ENCODE results near the gene ALDH1A3. TPM values are rescaled to one million over a fixed set of nuclear protein-coding genes. Genes with fewer than 3 reads are reported as not detected.
"Not testable (repeated sequence)": the region's sequence is repeated elsewhere in the genome, so short reads cannot be mapped to it uniquely, and the experiment has no call there.

The ALDH1A3 gene
- total RNA-seq, 1 donor from 2014 or later: not detected

GRCh38 chr15:100849021-100849854, 30.4 kb upstream of the ALDH1A3 start:
- Mint-ChIP-seq H3K4me3 (ENCODE audit: low read depth) (peak overlapping the region; percentile 75), H3K4me1 (ENCODE audit: low read depth) (peaks cover 10% of the 10 kb centered on the region), H3K27me3 (ENCODE audit: low read depth) (peaks cover 28% of the 10 kb centered on the region), H3K36me3 (ENCODE audit: low read depth) (no peaks in the 10 kb centered on the region), H3K27ac (peak overlapping the region; percentile 62), H3K9me3 (no peaks in the 10 kb centered on the region)
- intact Hi-C loops (cut with micrococcal nuclease): no loop called here
- peak; percentile 47 for DNase-seq (ENCODE audit: low spot score)

GRCh38 chr15:100849855-100850218, 29.8 kb upstream of the ALDH1A3 start:
- Mint-ChIP-seq H3K4me3 (ENCODE audit: low read depth) (peak overlapping the region; percentile 75), H3K9me3 (no peaks in the 10 kb centered on the region), H3K4me1 (ENCODE audit: low read depth) (peaks cover 10% of the 10 kb centered on the region), H3K27me3 (ENCODE audit: low read depth) (peaks cover 26% of the 10 kb centered on the region), H3K27ac (no peak overlapping the region), H3K36me3 (ENCODE audit: low read depth) (no peaks in the 10 kb centered on the region)
- no peak for DNase-seq (ENCODE audit: low spot score)
- intact Hi-C loops (cut with micrococcal nuclease): no loop called here

GRCh38 chr15:100851428-100852015, 28.1 kb upstream of the ALDH1A3 start:
- H3K27ac Mint-ChIP-seq; intact Hi-C loops (cut with micrococcal nuclease); H3K9me3 Mint-ChIP-seq; H3K36me3 Mint-ChIP-seq (ENCODE audit: low read depth); H3K4me1 Mint-ChIP-seq (ENCODE audit: low read depth); DNase-seq (ENCODE audit: low spot score); H3K4me3 Mint-ChIP-seq (ENCODE audit: low read depth): not testable (repeated sequence)
- H3K27me3 Mint-ChIP-seq (ENCODE audit: low read depth): peaks cover 24% of the 10 kb centered on the region

GRCh38 chr15:100852630-100853029, 27.0 kb upstream of the ALDH1A3 start:
- Mint-ChIP-seq H3K4me3 (ENCODE audit: low read depth) (no peak overlapping the region), H3K27me3 (ENCODE audit: low read depth) (peaks cover 16% of the 10 kb centered on the region), H3K9me3 (no peaks in the 10 kb centered on the region), H3K4me1 (ENCODE audit: low read depth) (peaks cover 10% of the 10 kb centered on the region), H3K27ac (no peak overlapping the region), H3K36me3 (ENCODE audit: low read depth) (no peaks in the 10 kb centered on the region)
- no peak for DNase-seq (ENCODE audit: low spot score)
- intact Hi-C loops (cut with micrococcal nuclease): no loop called here

- DNase-seq (ENCODE audit: low spot score): no peak
- intact Hi-C loops (cut with micrococcal nuclease): no loop called here
Observed at GRCh38 chr15:100853676-100854440, 25.8 kb upstream of the ALDH1A3 start.

GRCh38 chr15:100856867-100857266, 22.8 kb upstream of the ALDH1A3 start:
- H3K9me3 Mint-ChIP-seq: no peaks in the 10 kb centered on the region
- no peaks in the 10 kb centered on the region for H3K36me3 Mint-ChIP-seq (ENCODE audit: low read depth)
- H3K27ac Mint-ChIP-seq: no peak overlapping the region
- no peaks in the 10 kb centered on the region for H3K27me3 Mint-ChIP-seq (ENCODE audit: low read depth)
- H3K4me3 Mint-ChIP-seq (ENCODE audit: low read depth): no peak overlapping the region
- no peaks in the 10 kb centered on the region for H3K4me1 Mint-ChIP-seq (ENCODE audit: low read depth)
- no peak for DNase-seq (ENCODE audit: low spot score)
- intact Hi-C loops (cut with micrococcal nuclease): no loop called here

More at GRCh38 chr15:100853676-100854440, 25.8 kb upstream of the ALDH1A3 start:
- peaks cover 10% of the 10 kb centered on the region for H3K4me1 Mint-ChIP-seq (ENCODE audit: low read depth)
- no peaks in the 10 kb centered on the region for H3K9me3 Mint-ChIP-seq
- H3K4me3 Mint-ChIP-seq (ENCODE audit: low read depth): no peak overlapping the region
- H3K27ac Mint-ChIP-seq: no peak overlapping the region
- H3K36me3 Mint-ChIP-seq (ENCODE audit: low read depth): no peaks in the 10 kb centered on the region
- H3K27me3 Mint-ChIP-seq (ENCODE audit: low read depth): peaks cover 9% of the 10 kb centered on the region

GRCh38 chr15:100858294-100858693, 21.3 kb upstream of the ALDH1A3 start:
- no peaks in the 10 kb centered on the region for H3K9me3 Mint-ChIP-seq
- intact Hi-C loops (cut with micrococcal nuclease): no loop called here
- no peak overlapping the region for H3K4me3 Mint-ChIP-seq (ENCODE audit: low read depth)
- H3K27me3 Mint-ChIP-seq (ENCODE audit: low read depth): no peaks in the 10 kb centered on the region
- H3K36me3 Mint-ChIP-seq (ENCODE audit: low read depth): no peaks in the 10 kb centered on the region
- no peak overlapping the region for H3K27ac Mint-ChIP-seq
- H3K4me1 Mint-ChIP-seq (ENCODE audit: low read depth): no peaks in the 10 kb centered on the region
- no peak for DNase-seq (ENCODE audit: low spot score)

GRCh38 chr15:100859970-100860828, 19.4 kb upstream of the ALDH1A3 start:
- no peaks in the 10 kb centered on the region for H3K9me3 Mint-ChIP-seq
- H3K27me3 Mint-ChIP-seq (ENCODE audit: low read depth): peaks cover 11% of the 10 kb centered on the region
- intact Hi-C loops (cut with micrococcal nuclease): no loop called here
- H3K36me3 Mint-ChIP-seq (ENCODE audit: low read depth): no peaks in the 10 kb centered on the region
- H3K4me3 Mint-ChIP-seq (ENCODE audit: low read depth): no peak overlapping the region
- DNase-seq (ENCODE audit: low spot score): no peak
- no peak overlapping the region for H3K27ac Mint-ChIP-seq
- H3K4me1 Mint-ChIP-seq (ENCODE audit: low read depth): no peaks in the 10 kb centered on the region

- Mint-ChIP-seq H3K36me3 (ENCODE audit: low read depth) (no peaks in the 10 kb centered on the region), H3K4me3 (ENCODE audit: low read depth) (no peak overlapping the region), H3K4me1 (ENCODE audit: low read depth) (no peaks in the 10 kb centered on the region), H3K9me3 (no peaks in the 10 kb centered on the region), H3K27me3 (ENCODE audit: low read depth) (peaks cover 11% of the 10 kb centered on the region), H3K27ac (no peak overlapping the region)
- intact Hi-C loops (cut with micrococcal nuclease): no loop called here
- no peak for DNase-seq (ENCODE audit: low spot score)
Observed at GRCh38 chr15:100860829-100861510, 18.7 kb upstream of the ALDH1A3 start.

- intact Hi-C loops (cut with micrococcal nuclease): no loop called here
- peaks cover 13% of the 10 kb centered on the region for H3K27me3 Mint-ChIP-seq (ENCODE audit: low read depth)
- no peaks in the 10 kb centered on the region for H3K4me1 Mint-ChIP-seq (ENCODE audit: low read depth)
- H3K36me3 Mint-ChIP-seq (ENCODE audit: low read depth): no peaks in the 10 kb centered on the region
- H3K9me3 Mint-ChIP-seq: no peaks in the 10 kb centered on the region
- H3K27ac Mint-ChIP-seq: no peak overlapping the region
- H3K4me3 Mint-ChIP-seq (ENCODE audit: low read depth): no peak overlapping the region
- DNase-seq (ENCODE audit: low spot score): no peak
Observed at GRCh38 chr15:100861511-100861991, 18.1 kb upstream of the ALDH1A3 start.

GRCh38 chr15:100862162-100862561, 17.5 kb upstream of the ALDH1A3 start:
- no peaks in the 10 kb centered on the region for H3K36me3 Mint-ChIP-seq (ENCODE audit: low read depth)

More at GRCh38 chr15:100862162-100862561, 17.5 kb upstream of the ALDH1A3 start:
- no peak overlapping the region for H3K4me3 Mint-ChIP-seq (ENCODE audit: low read depth)
- no peak for DNase-seq (ENCODE audit: low spot score)
- no peak overlapping the region for H3K27ac Mint-ChIP-seq
- H3K9me3 Mint-ChIP-seq: no peaks in the 10 kb centered on the region
- intact Hi-C loops (cut with micrococcal nuclease): no loop called here
- H3K27me3 Mint-ChIP-seq (ENCODE audit: low read depth): peaks cover 13% of the 10 kb centered on the region
- H3K4me1 Mint-ChIP-seq (ENCODE audit: low read depth): no peaks in the 10 kb centered on the region
